ENCODE results near the gene RPTOR.

DNA sequence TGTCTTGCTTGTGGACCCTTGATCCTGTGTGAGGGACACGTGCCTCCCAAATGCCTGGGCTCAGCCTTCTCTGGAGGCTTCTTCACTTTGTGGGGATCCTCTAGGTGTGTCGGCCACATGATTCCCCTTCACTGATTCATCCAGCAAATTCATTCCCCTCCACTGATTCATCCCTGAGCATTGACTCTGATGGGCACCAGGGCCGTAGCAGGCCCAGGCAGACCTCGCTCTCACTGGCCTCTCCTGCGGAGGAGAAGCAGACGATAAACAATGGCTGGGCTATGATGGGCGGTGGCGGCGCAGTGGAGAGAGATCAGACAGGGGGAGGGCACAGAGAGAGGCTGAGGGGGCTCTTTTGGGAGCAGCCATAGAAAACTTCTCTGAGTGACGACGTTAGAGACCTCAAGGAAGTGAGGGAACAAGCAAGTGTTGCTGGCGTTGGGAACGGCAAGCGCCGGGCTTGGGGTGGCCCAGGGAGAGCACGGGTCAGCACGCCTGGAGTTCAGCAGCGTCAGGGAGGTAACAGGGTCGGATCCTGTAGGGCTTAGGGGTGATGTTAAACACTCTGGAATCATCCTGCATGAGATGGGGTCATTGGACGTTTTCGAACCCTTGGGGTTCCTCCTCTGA is 17.5 kb upstream of the RPTOR start:
- TF ChIP-seq CTCF (IDR thresholded peaks at IDR 0.05; ENCODE audit: extremely low read depth in 1 of 2, insufficient read depth in 1 of 2, low read depth in 1 of 2, low read length in 2 of 2) (no peak), POLR2A (IDR thresholded peaks at IDR 0.05; ENCODE audit: low read depth, low read length) (no peak), MYC (IDR thresholded peaks at IDR 0.05; ENCODE audit: low read depth, low read length) (no peak), MAX (IDR thresholded peaks at IDR 0.05; ENCODE audit: insufficient read depth, insufficient read length) (no peak), POLR2AphosphoS5 (IDR thresholded peaks at IDR 0.05; ENCODE audit: insufficient read depth, low read depth, low read length) (no peak)

All from endothelial cell of umbilical vein (primary cell).